Kidney epithelial cell (primary cell): Measurements from ENCODE around the gene BOLA1. TPM values are rescaled to one million over a fixed set of nuclear protein-coding genes. Genes with fewer than 3 reads are reported as not detected.

ENCODE experiments used
- DNase-seq: peaks from one replicate; pipeline ENCODE4 v3.0.0-alpha.2; 2010; ENCODE audit warnings: low read depth
- H3K27me3 ChIP-seq: 2 replicates; pipeline ENCODE4 v1.6.0; 2011; ENCODE audit warnings: low read length; ENCODE audit not compliant: control insufficient read depth, insufficient read depth
- H3K36me3 ChIP-seq: 2 replicates; pipeline ENCODE4 v1.5.1; 2011; ENCODE audit warnings: low read length; ENCODE audit not compliant: control insufficient read depth, insufficient read depth
- H3K4me3 ChIP-seq: 2 replicates; pipeline ENCODE4 v1.5.1; 2011; ENCODE audit warnings: low read depth, mild to moderate bottlenecking, control low read depth, low read length
- CTCF ChIP-seq: IDR thresholded peaks from 2 replicates; pipeline ENCODE4 v1.5.1; 2011; ENCODE audit warnings: mild to moderate bottlenecking, moderate library complexity, low read length, control low read depth, inconsistent platforms; ENCODE audit not compliant: insufficient read depth, poor library complexity, severe bottlenecking
- total RNA-seq: library from RNA; depleted of rRNA; stranded (reverse); fragments of >200 nt; gene quantifications from 2 replicates; pipeline ENCODE4 v1.2.3, GENCODE V29; 2015

BOLA1 gene
- total RNA-seq, 1 donor from 2014 or later = 17.7 TPM

- Histone ChIP-seq H3K36me3 (peaks cover under 1% of the 10 kb centered on the region), H3K27me3 (no peaks in the 10 kb centered on the region), H3K4me3 (peak overlapping the region; percentile 88)
- no peak for DNase-seq
- TF ChIP-seq CTCF = no peak
These were observed 29.0 kb downstream of the BOLA1 start for GRCh38 chr1:149928401-149928724.

DNA sequence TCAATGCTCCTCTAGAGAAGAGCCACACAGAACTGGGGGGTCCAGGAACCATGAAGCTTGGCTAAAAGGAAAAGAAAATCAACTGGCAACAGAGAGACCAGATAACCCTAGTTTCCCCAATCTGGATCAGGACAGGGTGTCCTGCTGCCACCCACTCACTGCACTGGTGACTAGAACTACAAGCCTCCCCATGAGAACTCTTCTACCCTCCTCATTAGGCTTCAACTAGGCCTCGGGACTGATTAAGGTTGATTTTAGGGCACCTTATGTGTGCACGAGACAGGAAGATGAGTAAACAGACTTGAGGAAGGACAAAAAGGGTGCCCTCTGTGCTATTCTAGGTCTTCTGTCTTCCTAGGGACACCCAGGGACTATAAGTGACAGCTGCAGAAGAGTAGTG is 30.5 kb downstream of the BOLA1 start:
- Histone ChIP-seq H3K27me3 (no peaks in the 10 kb centered on the region), H3K36me3 (peaks cover 1% of the 10 kb centered on the region), H3K4me3 (no peak overlapping the region)
- no peak for DNase-seq
- TF ChIP-seq CTCF = no peak

DNA sequence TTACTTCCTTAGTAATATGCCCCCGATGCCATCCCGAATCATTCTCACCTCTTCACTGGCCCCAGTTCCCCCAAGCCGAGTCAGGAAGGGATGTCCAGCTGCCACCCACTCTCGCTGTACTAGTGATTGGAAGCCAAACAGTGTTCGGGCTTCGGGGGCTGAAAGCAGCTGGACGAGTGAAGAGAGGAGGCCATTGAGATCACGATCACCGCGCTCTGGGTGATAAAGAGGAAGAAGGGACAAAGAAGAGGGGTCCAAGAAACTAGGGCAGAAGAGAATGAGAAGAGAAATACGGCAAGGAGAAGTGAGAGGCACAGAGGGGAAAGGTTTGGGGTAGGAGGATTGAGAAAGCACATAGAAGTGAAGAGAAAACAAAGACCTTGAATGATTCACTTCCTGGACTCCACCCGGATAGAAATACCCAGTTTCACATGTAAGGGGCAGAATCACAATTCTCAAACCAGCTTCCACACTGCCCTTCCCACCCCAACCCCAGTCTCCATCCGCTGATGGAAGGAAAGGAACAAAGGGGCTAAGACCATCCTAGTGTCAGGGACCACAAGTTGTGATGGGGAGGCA is 31.9 kb downstream of the BOLA1 start:
- peaks cover 1% of the 10 kb centered on the region for H3K36me3 ChIP-seq
- TF ChIP-seq CTCF = no peak
- DNase-seq = no peak
- H3K27me3 ChIP-seq = no peaks in the 10 kb centered on the region
- no peak overlapping the region for H3K4me3 ChIP-seq

DNA sequence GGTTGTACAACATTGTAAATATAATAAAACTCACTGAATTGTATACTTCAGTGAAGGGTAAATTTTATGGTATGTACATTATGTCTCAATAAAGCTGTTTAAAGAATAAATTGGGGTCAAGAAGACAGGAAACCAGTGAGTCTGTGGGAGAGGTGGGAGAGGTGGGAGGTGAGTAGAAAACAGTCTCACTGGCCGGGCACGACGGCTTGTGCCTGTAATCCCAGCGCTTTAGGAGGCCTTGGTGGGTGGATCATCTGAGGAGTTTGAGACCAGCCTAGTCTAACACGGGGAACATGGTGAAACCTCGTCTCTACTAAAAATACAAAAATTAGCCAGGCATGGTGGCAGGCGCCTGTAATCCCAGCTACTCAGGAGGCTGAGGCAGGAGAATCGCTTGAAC is 33.1 kb downstream of the BOLA1 start:
- no peak overlapping the region for H3K4me3 ChIP-seq
- no peaks in the 10 kb centered on the region for H3K27me3 ChIP-seq
- no peak for DNase-seq
- H3K36me3 ChIP-seq = peaks cover 1% of the 10 kb centered on the region
- TF ChIP-seq CTCF = no peak

GRCh38 chr1:149933208-149933607 is 33.8 kb downstream of the BOLA1 start:
- TF ChIP-seq CTCF = no peak
- Histone ChIP-seq H3K36me3 (peaks cover 1% of the 10 kb centered on the region), H3K4me3 (no peak overlapping the region), H3K27me3 (no peaks in the 10 kb centered on the region)
- DNase-seq = no peak

DNA sequence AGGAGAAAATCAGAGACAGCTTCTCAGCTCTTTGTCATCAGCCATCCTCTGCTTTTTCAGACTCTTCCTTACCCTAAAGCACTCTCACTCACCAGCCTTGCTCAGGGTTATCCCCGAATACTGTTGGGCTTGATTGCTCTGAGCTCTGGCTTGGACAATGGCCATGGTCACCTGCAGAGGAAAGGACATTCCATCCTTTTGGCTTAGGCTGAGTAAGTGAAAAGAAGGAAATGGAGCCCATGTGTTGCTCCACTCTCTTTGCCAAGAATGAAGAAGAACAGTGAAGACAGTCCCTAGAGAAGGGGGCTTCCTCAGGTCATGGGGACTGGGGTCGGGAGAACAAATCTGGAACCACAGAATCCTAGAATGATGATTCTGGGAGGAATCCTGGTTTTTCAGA is 35.0 kb downstream of the BOLA1 start:
- H3K4me3 ChIP-seq = no peak overlapping the region
- peaks cover 1% of the 10 kb centered on the region for H3K36me3 ChIP-seq
- no peak for TF ChIP-seq CTCF
- no peak for DNase-seq
- H3K27me3 ChIP-seq = no peaks in the 10 kb centered on the region
